Measurements from ENCODE around the gene EDAR.

EDAR gene

GRCh38 chr2:108942231-108942825, 46.7 kb downstream of the EDAR start:
- Histone ChIP-seq H3K4me3 (replicated peaks; ENCODE audit: insufficient read depth, low read length) (no peak overlapping the region), H3K27me3 (ENCODE audit: insufficient read depth, poor library complexity, severe bottlenecking) (no peaks in the 10 kb centered on the region), H3K27ac (replicated peaks) (no peak overlapping the region)
- DNase-seq (ENCODE audit: low read depth in 1 of 2, low spot score in 1 of 2), result no peak
- no peak for TF ChIP-seq CTCF (IDR thresholded peaks at IDR 0.05; ENCODE audit: insufficient read depth, low read length)
- TF ChIP-seq SPI1 (IDR thresholded peaks at IDR 0.05; ENCODE audit: borderline replicate concordance, low read depth), result no peak
- no peak for TF ChIP-seq GABPA (IDR thresholded peaks at IDR 0.05; ENCODE audit: low read depth)

- Histone ChIP-seq H3K27me3 (ENCODE audit: insufficient read depth, poor library complexity, severe bottlenecking) (no peaks in the 10 kb centered on the region), H3K27ac (replicated peaks) (no peak overlapping the region), H3K4me3 (replicated peaks; ENCODE audit: insufficient read depth, low read length) (no peak overlapping the region)
- no peak for DNase-seq (ENCODE audit: low read depth in 1 of 2, low spot score in 1 of 2)
- TF ChIP-seq GABPA (IDR thresholded peaks at IDR 0.05; ENCODE audit: low read depth), result no peak
- TF ChIP-seq REST (IDR thresholded peaks at IDR 0.05; ENCODE audit: insufficient replicate concordance, low read depth), result no peak
- no peak for TF ChIP-seq POLR2AphosphoS5 (IDR thresholded peaks at IDR 0.05; ENCODE audit: low read depth)
- TF ChIP-seq CTCF (IDR thresholded peaks at IDR 0.05; ENCODE audit: insufficient read depth, low read length), result no peak
- no peak for TF ChIP-seq SPI1 (IDR thresholded peaks at IDR 0.05; ENCODE audit: borderline replicate concordance, low read depth)
These were observed 47.3 kb downstream of the EDAR start for GRCh38 chr2:108941767-108942166.

- TF ChIP-seq SPI1 (IDR thresholded peaks at IDR 0.05; ENCODE audit: borderline replicate concordance, low read depth) (no peak), REST (IDR thresholded peaks at IDR 0.05; ENCODE audit: insufficient replicate concordance, low read depth) (no peak), GABPA (IDR thresholded peaks at IDR 0.05; ENCODE audit: low read depth) (no peak), CTCF (IDR thresholded peaks at IDR 0.05; ENCODE audit: insufficient read depth, low read length) (no peak), POLR2AphosphoS5 (IDR thresholded peaks at IDR 0.05; ENCODE audit: low read depth) (no peak)
- no peak for DNase-seq (ENCODE audit: low read depth in 1 of 2, low spot score in 1 of 2)
- H3K4me3 ChIP-seq (replicated peaks; ENCODE audit: insufficient read depth, low read length), result no peak overlapping the region
- H3K27me3 ChIP-seq (ENCODE audit: insufficient read depth, poor library complexity, severe bottlenecking), result no peaks in the 10 kb centered on the region
- H3K27ac ChIP-seq (replicated peaks), result no peak overlapping the region
These were observed 47.8 kb downstream of the EDAR start for GRCh38 chr2:108941161-108941665.

GRCh38 chr2:108940156-108940555, 48.9 kb downstream of the EDAR start:
- no peak overlapping the region for H3K27ac ChIP-seq (replicated peaks)
- H3K4me3 ChIP-seq (replicated peaks; ENCODE audit: insufficient read depth, low read length), result no peak overlapping the region
- TF ChIP-seq REST (IDR thresholded peaks at IDR 0.05; ENCODE audit: insufficient replicate concordance, low read depth) (no peak), SPI1 (IDR thresholded peaks at IDR 0.05; ENCODE audit: borderline replicate concordance, low read depth) (no peak), POLR2AphosphoS5 (IDR thresholded peaks at IDR 0.05; ENCODE audit: low read depth) (no peak), CTCF (IDR thresholded peaks at IDR 0.05; ENCODE audit: insufficient read depth, low read length) (no peak), GABPA (IDR thresholded peaks at IDR 0.05; ENCODE audit: low read depth) (no peak)
- no peak for DNase-seq (ENCODE audit: low read depth in 1 of 2, low spot score in 1 of 2)
- no peaks in the 10 kb centered on the region for H3K27me3 ChIP-seq (ENCODE audit: insufficient read depth, poor library complexity, severe bottlenecking)
